Adrenal gland (tissue), 5 donors: ENCODE results near the gene BMP6.

Source experiments
- POLR2A ChIP-seq, 2 donors: fragments of 450-650 bp; IDR thresholded peaks; one replicate each; pipeline ENCODE4 v1.6.1; 2017; ENCODE audit warnings: antibody characterized with exemption in 2 of 2, mild to moderate bottlenecking in 2 of 2, moderate library complexity in 1 of 2
- TF ChIP-seq, protein P1 (sequence below), 6 experiments: fragments of 450-650 bp in 4 of 6; fragments of 200-600 bp in 2 of 6; sonication (generic) in 1 of 6; IDR thresholded peaks; 1 replicate in 5 of 6; 2 replicates in 1 of 6; pipeline versions ENCODE4 v1.5.1 to v1.8.0; 2016 to 2021; ENCODE audit warnings: antibody characterized with exemption in 6 of 6, mild to moderate bottlenecking in 2 of 6, moderate library complexity in 1 of 6
- donor health status: DM: no; HTN: no; CAD: no.

DNA sequence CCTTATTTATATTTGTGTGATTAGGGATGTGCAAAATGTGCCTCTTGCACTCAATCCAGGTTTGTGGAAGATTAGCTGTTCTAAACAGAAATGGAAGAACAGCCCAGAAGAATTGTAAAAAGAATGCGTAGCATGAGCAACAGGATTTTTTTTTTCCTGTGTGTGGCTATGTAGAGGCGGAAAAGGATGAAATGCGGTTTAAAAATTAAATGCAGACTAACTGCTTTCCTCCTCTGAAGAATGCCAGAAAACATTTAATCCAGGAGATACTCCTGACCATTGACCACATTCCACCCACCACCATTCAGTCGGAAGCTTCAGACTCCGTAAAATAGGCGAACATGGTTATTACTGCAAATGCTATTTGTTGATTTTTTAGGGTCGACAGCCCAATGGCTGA is 83.4 kb downstream of the BMP6 start:
- TF ChIP-seq, protein P1, sequence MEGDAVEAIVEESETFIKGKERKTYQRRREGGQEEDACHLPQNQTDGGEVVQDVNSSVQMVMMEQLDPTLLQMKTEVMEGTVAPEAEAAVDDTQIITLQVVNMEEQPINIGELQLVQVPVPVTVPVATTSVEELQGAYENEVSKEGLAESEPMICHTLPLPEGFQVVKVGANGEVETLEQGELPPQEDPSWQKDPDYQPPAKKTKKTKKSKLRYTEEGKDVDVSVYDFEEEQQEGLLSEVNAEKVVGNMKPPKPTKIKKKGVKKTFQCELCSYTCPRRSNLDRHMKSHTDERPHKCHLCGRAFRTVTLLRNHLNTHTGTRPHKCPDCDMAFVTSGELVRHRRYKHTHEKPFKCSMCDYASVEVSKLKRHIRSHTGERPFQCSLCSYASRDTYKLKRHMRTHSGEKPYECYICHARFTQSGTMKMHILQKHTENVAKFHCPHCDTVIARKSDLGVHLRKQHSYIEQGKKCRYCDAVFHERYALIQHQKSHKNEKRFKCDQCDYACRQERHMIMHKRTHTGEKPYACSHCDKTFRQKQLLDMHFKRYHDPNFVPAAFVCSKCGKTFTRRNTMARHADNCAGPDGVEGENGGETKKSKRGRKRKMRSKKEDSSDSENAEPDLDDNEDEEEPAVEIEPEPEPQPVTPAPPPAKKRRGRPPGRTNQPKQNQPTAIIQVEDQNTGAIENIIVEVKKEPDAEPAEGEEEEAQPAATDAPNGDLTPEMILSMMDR (IDR thresholded peaks at IDR 0.05): no peak
- no peak for TF ChIP-seq POLR2A (IDR thresholded peaks at IDR 0.05)
